ENCODE data around the gene CD7.

Gene CD7

GRCh38 chr17:82314727-82315605 is 2.4 kb downstream of the CD7 start:
- DNase-seq (ENCODE audit: low spot score), result no peak

DNA sequence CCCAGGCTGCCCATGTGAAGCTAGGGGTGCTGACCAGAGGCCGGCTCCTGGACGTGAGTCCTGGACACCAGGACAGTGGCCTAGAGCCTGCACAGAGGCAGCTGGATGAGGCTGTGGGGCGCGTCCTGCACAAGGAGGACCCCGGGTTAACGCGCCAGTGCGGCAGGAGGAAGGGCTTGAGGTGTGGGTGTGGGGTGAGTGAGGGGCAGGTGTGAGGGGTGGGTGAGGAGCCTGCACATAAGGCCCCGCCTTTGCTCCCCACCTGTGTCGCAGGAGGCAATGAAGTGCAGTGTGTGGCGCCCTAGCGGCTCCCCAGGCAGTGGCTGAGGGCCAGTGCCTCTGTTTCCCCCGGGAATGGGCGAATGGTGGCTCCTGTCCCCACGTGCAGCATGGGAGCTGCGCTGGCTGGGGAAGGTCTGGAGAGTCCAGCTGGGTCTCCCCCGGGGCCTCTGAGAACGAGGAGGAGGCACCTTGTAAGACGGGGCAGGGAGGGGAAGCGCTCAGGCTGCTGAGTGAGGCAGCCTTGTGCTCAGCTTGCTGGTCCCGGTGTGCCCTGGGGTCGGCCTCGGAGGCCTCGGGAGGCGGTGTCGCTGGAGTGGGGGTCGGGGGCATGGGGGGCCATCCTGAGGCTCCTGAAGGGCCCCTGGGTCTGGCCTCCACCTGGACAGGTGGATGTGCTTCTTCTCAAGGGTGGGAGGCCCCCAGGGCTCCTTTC is 3.2 kb downstream of the CD7 start:
- DNase-seq (ENCODE audit: low spot score), result no peak

DNA sequence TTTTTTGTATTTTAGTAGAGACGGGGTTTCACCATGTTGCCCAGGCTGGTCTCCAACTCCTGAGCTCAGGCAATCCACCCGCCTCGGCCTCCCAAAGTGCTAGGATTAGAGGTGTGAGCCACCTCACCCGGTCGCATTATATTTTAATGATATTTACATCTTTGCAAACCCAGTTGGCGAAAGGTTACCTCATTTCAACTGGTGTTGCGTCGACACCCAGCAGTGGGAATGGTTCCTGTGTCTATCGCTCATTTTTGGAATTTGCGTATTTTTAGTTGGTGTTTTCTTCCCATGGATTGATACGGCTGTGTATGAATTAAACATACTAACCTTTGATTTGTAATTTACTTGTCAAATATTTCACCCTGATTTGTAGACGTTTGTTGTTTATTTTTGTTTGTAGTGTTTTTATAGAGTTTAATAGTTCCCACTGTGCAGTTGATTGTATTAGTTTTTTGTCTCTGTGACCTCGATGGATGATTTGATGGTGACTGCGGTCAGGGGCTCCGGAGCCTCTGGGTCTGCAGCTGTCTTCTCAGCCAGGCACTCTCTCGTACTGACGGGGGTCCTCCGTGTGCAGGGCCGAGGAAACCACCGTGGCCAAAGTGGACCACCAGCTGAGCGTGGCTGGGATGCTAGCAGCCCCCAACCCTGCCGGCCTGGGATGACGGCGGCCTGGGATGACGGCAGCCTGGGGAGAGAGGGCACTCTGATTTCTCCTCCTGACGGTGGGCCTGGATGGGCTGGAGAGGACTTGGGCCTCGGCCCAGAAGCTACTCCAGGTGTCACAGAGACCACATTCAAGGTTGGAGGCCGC is 4.0 kb downstream of the CD7 start:
- DNase-seq (ENCODE audit: low spot score), result no peak

DNA sequence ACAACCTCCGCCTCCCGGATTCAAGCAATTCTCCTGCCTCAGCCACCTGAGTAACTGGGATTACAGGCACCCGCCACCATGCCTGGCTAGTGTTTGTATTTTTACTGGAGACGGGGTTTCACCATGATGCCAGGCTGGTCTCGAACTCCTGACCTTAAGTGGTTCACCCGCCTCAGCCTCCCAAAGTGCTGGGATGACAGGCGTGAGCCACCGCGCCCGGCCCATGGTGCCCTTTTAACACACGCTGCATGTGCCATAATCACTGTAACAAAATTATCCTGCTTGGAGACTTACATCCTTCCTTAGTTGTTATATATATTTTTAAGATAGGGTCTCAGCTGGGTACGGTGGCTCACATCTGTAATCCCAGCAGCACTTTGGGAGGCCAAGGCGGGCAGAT is 5.4 kb downstream of the CD7 start:
- DNase-seq (ENCODE audit: low spot score), result no peak

- no peak for DNase-seq (ENCODE audit: low spot score)
Measured at GRCh38 chr17:82310877-82311276, 6.5 kb downstream of the CD7 start.

DNA sequence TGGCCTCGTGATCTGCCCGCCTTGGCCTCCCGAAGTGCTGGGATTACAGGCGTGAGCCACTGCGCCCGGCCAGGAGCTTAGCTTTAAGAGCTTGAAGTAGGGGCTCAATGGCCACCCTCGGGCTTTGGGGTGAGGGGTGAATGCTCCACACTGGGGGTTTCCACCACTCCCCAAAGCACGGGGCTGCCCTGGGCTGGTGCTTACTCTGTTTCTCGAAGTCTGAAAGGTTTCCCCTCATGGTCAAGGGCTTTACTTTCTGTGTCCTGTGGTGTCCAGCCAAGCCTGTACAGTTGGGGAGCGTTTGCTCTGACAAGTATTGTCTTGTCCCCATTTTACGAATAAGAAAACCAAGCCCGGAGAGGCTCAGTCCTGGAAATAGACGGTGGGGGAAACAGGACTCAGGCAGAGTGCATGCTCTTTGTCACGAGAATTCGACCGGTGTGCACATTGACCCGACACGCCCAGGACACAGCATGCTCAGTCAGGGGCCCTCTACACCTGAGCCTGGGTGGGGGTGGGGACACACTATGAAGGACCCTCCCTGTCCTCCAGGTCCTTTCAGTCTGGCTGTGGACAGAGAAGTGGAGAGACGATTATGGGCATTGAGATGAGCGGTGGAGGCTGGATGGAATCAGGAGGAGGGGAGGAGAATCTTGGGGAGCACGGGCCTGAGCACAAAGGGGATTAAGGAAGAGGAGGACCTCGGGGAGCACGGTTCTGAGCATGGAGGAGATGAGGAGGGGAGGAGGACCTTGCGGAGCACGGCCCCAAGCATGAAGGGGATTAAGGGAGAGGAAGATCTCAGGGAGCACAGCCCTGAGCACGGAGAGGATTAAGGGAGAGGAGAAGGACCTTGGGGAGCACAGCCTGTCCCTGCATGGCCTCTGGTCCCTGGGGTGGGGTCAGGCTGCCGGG is 7.5 kb downstream of the CD7 start:
- DNase-seq (ENCODE audit: low spot score), result no peak

DNA sequence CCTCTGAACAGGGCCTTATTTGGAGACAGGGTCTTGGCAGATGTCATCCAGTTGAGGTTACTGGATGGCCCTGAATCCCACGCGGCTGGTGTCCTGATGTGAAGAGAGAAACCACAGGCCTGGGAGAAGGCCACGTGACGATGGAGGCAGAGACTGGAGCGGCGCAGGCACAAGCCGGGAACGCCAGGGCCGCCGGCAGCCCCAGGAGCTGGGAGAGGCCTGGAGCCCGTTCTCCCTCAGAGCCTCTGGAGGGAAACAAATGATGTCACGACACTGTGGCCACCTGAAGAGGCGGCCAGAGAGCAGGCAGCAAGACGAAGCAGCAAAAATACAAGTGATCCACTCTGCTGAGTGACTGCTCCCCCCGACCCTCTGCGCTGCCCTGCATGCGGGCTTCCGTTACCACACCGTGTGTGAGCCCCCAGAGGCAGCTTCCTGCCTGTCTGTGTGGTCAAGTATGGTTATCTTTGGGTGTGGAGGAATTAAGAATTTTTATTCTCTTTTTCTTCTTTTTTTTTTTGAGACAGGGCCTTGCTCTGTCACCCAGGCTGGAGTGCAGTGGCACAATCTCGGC is 11.6 kb downstream of the CD7 start:
- DNase-seq (ENCODE audit: low spot score), result no peak

- DNase-seq (ENCODE audit: low spot score), result no peak
Measured at GRCh38 chr17:82304826-82305726, 12.3 kb downstream of the CD7 start.

- DNase-seq (ENCODE audit: low spot score), result no peak
Measured at GRCh38 chr17:82303944-82304808, 13.2 kb downstream of the CD7 start.

DNA sequence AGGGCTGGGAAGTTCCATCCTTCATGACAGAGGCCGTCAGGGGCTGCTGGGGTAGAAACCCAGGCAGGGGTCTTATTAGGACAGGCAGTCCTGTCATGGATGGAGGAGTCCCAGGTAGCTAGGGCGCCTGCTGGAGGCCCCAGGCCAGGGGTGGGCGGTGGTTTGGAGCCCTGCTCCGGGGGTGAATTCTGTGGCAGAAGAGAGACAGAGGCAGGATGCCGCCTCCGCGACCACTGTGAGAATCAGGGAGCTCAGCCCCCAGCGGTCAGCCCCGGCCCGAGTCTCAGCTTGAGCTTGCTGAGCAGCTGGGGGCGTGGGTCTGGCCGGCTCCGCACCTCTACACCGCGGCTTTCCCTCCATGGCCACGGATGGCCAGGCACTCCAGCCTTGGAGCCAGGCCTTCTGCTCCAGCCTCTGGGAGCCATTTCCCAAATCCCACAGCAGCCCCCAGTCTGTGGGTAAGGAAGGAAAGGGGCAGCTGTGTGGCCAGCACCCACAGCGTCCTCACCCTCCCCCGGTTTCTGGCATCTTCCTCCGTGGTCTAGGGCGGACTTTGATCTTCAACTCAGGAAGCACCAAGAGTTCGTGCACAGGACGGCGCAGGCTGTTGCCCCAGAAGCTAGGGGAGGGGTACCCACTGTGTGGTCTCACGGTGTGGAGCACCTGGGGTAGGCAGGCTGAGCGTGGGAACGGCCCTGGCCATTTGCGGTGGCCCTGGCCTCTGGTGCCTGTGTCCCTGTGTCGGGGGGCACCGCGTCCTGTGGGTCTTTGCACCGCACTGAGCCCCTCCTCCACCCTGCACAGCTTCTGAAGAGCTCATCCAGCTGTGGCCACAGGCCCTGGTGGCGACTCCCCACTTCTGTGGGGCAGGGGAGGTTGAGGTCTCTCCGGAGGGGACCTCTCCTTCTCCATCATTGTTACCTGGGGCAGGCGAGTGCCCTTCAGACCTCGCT is 14.1 kb downstream of the CD7 start:
- DNase-seq (ENCODE audit: low spot score), result no peak

- no peak for DNase-seq (ENCODE audit: low spot score)
Measured at GRCh38 chr17:82302568-82302963, 14.8 kb downstream of the CD7 start.

- peak; percentile 59 for DNase-seq (ENCODE audit: low spot score)
Measured at GRCh38 chr17:82301916-82302567, 15.4 kb downstream of the CD7 start.

- no peak for DNase-seq (ENCODE audit: low spot score)
Measured at GRCh38 chr17:82301300-82301915, 16.0 kb downstream of the CD7 start.

DNA sequence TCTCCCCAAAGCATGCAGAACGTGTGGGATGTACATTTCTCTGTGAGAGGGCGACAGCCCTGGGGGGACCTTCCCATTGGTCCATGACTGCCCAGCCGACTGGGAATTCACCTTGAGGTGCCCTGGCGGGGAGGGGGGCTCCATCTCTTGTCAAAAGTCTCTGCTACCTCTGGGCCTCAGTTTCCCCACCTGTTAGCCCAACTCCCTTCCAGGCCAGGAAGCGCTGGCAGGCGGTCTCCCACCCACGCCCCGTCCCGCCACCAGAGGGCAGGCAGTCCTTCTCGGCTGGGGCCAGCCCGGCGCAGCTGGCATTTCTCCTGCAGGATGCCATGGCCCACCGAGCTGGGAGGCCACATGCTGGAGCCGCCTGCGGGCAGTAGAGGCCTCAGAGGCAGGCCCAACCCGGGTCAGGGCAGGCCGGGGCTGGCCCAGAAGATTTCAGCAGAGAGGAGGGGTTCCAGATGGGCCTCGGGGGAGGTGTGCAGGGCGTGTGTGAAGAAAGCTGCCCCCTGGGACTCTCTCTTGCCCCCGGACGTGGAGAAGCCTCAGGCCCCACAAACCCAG is 16.6 kb downstream of the CD7 start:
- DNase-seq (ENCODE audit: low spot score), result peak; percentile 54

DNA sequence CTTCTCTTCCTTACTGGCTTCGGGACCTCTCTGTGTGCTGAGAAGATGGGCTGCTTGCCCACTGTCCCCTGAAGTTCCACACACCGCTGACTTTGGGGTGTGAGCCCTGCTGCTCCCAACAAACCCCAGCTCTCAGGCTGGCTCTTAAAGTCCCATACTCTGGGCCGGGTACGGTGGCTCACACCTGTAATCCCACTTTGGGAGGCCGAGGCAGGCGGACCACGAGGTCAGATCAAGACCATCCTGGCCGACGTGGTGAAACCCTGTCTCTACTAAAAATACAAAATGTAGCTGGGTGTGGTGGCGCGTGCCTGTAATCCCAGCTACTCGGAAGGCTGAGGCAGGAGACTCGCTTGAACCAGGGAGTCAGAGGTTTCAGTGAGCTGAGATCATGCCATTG is 17.2 kb downstream of the CD7 start:
- DNase-seq (ENCODE audit: low spot score), result no peak

DNA sequence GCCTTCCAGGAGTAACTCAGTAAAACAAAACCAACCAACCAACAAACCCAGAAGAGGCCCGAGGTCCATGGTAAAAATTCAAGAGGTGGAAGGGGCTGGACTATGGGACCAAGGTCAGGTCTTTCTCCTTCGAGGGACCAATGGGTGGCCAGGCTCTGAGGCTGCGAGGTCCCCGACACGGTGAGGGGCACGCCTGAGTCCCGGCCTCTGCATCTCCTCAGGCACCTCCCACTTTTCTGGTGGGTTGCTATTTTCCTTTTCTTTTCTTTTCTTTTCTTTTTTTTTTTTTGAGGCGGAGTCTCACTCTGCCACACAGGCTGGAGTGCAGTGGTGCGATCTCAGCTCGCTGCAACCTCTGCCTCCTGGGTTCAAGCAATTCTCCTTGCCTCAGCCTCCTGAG is 18.0 kb downstream of the CD7 start:
- no peak for DNase-seq (ENCODE audit: low spot score)
